GM23248 (cell line): ENCODE measurements around the gene TOMM6. TPM values are rescaled to one million over a fixed set of nuclear protein-coding genes. Genes with fewer than 3 reads are reported as not detected.

Experiments used
- DNase-seq: peaks from one replicate; pipeline ENCODE4 v3.0.0-alpha.2; 2015
- H2AFZ ChIP-seq: fragments of 200-600 bp; sonication (generic); 2 replicates; pipeline ENCODE4 v1.6.1; 2016; ENCODE audit warnings: antibody characterized with exemption
- H3F3A ChIP-seq: fragments of 200-600 bp; sonication (generic); 2 replicates; pipeline ENCODE4 v1.6.1; 2016; ENCODE audit warnings: mild to moderate bottlenecking, antibody characterized with exemption, mixed run types; ENCODE audit not compliant: insufficient read depth
- H3K27ac ChIP-seq: fragments of 200-600 bp; sonication (generic); 2 replicates; pipeline ENCODE4 v1.5.1; 2016; ENCODE audit warnings: mild to moderate bottlenecking
- H3K27me3 ChIP-seq: fragments of 200-600 bp; sonication (generic); replicated peaks from 2 replicates; pipeline ENCODE4 v1.6.1; 2016; ENCODE audit warnings: mild to moderate bottlenecking; ENCODE audit not compliant: insufficient read depth
- H3K36me3 ChIP-seq: fragments of 200-600 bp; sonication (generic); 2 replicates; pipeline ENCODE4 v1.6.1; 2016; ENCODE audit warnings: low read depth, mild to moderate bottlenecking
- H3K4me1 ChIP-seq: fragments of 200-600 bp; sonication (generic); 2 replicates; pipeline ENCODE4 v1.6.1; 2016; ENCODE audit warnings: mild to moderate bottlenecking; ENCODE audit not compliant: insufficient read depth
- H3K4me2 ChIP-seq: fragments of 200-600 bp; sonication (generic); one replicate; pipeline ENCODE4 v1.6.1; 2016; ENCODE audit warnings: mild to moderate bottlenecking; ENCODE audit not compliant: unreplicated experiment
- H3K4me3 ChIP-seq: fragments of 200-600 bp; sonication (generic); 2 replicates; pipeline ENCODE4 v1.5.1; 2016; ENCODE audit warnings: mild to moderate bottlenecking
- H3K79me2 ChIP-seq: fragments of 200-600 bp; sonication (generic); 2 replicates; pipeline ENCODE4 v1.6.1; 2016; ENCODE audit warnings: mild to moderate bottlenecking; ENCODE audit not compliant: insufficient read depth
- H3K9ac ChIP-seq: fragments of 200-600 bp; sonication (generic); 2 replicates; pipeline ENCODE4 v1.6.1; 2016; ENCODE audit warnings: mild to moderate bottlenecking
- H3K9me2 ChIP-seq: fragments of 200-600 bp; sonication (generic); 2 replicates; pipeline ENCODE4 v1.6.1; 2016; ENCODE audit warnings: mixed run types, mild to moderate bottlenecking, moderate library complexity; ENCODE audit not compliant: insufficient read depth
- H3K9me3 ChIP-seq: fragments of 200-600 bp; sonication (generic); one replicate; pipeline ENCODE4 v1.6.1; 2017; ENCODE audit warnings: low read depth
- H4K20me1 ChIP-seq: fragments of 200-600 bp; sonication (generic); 2 replicates; pipeline ENCODE4 v1.6.0; 2016; ENCODE audit not compliant: insufficient read depth
- EZH2 ChIP-seq: fragments of 200-600 bp; sonication (generic); IDR thresholded peaks from 2 replicates; pipeline ENCODE4 v1.6.1; 2018; ENCODE audit warnings: antibody characterized with exemption, mild to moderate bottlenecking; ENCODE audit not compliant: insufficient read depth, poor library complexity, severe bottlenecking
- EZH2phosphoT487 ChIP-seq: fragments of 200-600 bp; sonication (generic); IDR thresholded peaks from 2 replicates; pipeline ENCODE4 v1.6.1; 2018; ENCODE audit warnings: antibody characterized with exemption, moderate library complexity, mild to moderate bottlenecking, low read depth; ENCODE audit not compliant: insufficient read depth
- WGBS, 2 experiments: methylation state at CpG; one replicate each; pipeline ENCODE4 v1.1.6; 2015 to 2017; ENCODE audit warnings: low lambda C conversion rate in 2 of 2, low coverage in 1 of 2; ENCODE audit errors: missing lambda C conversion rate in 2 of 2; 5-methylcytosine and 5-hydroxymethylcytosine counted together
- in situ Hi-C: fragments of 300-500 bp; cut with MboI; formaldehyde crosslinking; loops from 2 replicates; pipeline ENCODE4 v1.15.0; 2020
- polyA plus RNA-seq: library from polyadenylated mRNA; unstranded; fragments of >200 nt; fragmentation: Nextera tagmentation; extraction: Ambion mirVana; gene quantifications from 2 replicates; pipeline ENCODE4 v1.2.1, GENCODE V29; 2016
- total RNA-seq: library from RNA; depleted of rRNA; stranded (reverse); fragments of >200 nt; shearing (Covaris generic); gene quantifications from 2 replicates; pipeline ENCODE4 v1.2.3, GENCODE V29; 2014

The TOMM6 gene
- total and polyA plus RNA-seq, 2 experiments from 2014 or later: 136 to 204 TPM

GRCh38 chr6:41786451-41787218, 859 bp upstream of the TOMM6 start:
- WGBS, 2 experiments: 1% methylated on average over 33 to 40 of the region's 58 CpGs

GRCh38 chr6:41789390-41789724, 1.9 kb downstream of the TOMM6 start:
- in situ Hi-C loops: no loop called here
- Histone ChIP-seq H3K27me3 (no peaks in the 10 kb centered on the region), H3K9ac (no peak overlapping the region), H3K4me2 (no peak overlapping the region), H3K27ac (no peak overlapping the region), H3K79me2 (peaks cover 33% of the 10 kb centered on the region), H4K20me1 (no peaks in the 10 kb centered on the region), H3K36me3 (peaks cover 26% of the 10 kb centered on the region), H3K9me2 (no peaks in the 10 kb centered on the region), H2AFZ (no peak overlapping the region), H3K4me3 (no peak overlapping the region), H3F3A (peaks cover 16% of the 10 kb centered on the region), H3K4me1 (peaks cover 4% of the 10 kb centered on the region; the same call in 1 of the 2 replicates), H3K9me3 (no peaks in the 10 kb centered on the region)
- no peak for DNase-seq
- WGBS, 2 experiments: 81 to 85% methylated on average over 3 of the region's 3 CpGs
- TF ChIP-seq EZH2 (no peak), EZH2phosphoT487 (no peak)

More at GRCh38 chr6:41786451-41787218, 859 bp upstream of the TOMM6 start:
- peaks cover 24% of the 10 kb centered on the region for H3K36me3 ChIP-seq
- peak overlapping the region; percentile 88 for H3K27ac ChIP-seq
- peaks cover 16% of the 10 kb centered on the region for H3F3A ChIP-seq
- no peaks in the 10 kb centered on the region for H3K9me3 ChIP-seq
- no peaks in the 10 kb centered on the region for H3K9me2 ChIP-seq
- TF ChIP-seq EZH2: no peak
- DNase-seq: peak; percentile 92
- H3K27me3 ChIP-seq: no peaks in the 10 kb centered on the region
- peak overlapping the region; percentile 100 for H3K9ac ChIP-seq
- H3K4me2 ChIP-seq: peak overlapping the region; percentile 84
- peaks cover 33% of the 10 kb centered on the region for H3K79me2 ChIP-seq
- H2AFZ ChIP-seq: peak overlapping the region; percentile 98
- in situ Hi-C loops: no loop called here
- peaks cover 4% of the 10 kb centered on the region; the same call in 1 of the 2 replicates for H3K4me1 ChIP-seq
- no peaks in the 10 kb centered on the region for H4K20me1 ChIP-seq
- peak overlapping the region; percentile 100 for H3K4me3 ChIP-seq

GRCh38 chr6:41790045-41790444, 2.6 kb downstream of the TOMM6 start:
- H3K4me2 ChIP-seq: no peak overlapping the region
- no peaks in the 10 kb centered on the region for H4K20me1 ChIP-seq
- H3K9me3 ChIP-seq: no peaks in the 10 kb centered on the region
- peaks cover 33% of the 10 kb centered on the region for H3K79me2 ChIP-seq
- no peak for TF ChIP-seq EZH2
- no peak for TF ChIP-seq EZH2phosphoT487
- WGBS, 2 experiments: 94 to 97% methylated on average over 1 of the region's 1 CpG
- H3K4me3 ChIP-seq: no peak overlapping the region
- no peaks in the 10 kb centered on the region for H3K9me2 ChIP-seq
- H3K4me1 ChIP-seq: peaks cover 4% of the 10 kb centered on the region; the same call in 1 of the 2 replicates
- peaks cover 16% of the 10 kb centered on the region for H3F3A ChIP-seq
- no peak for DNase-seq
- H3K27ac ChIP-seq: no peak overlapping the region
- no peak overlapping the region for H2AFZ ChIP-seq
- no peaks in the 10 kb centered on the region for H3K27me3 ChIP-seq
- no peak overlapping the region for H3K9ac ChIP-seq
- in situ Hi-C loops: no loop called here
- H3K36me3 ChIP-seq: peaks cover 26% of the 10 kb centered on the region

- H4K20me1 ChIP-seq: no peaks in the 10 kb centered on the region
- H3K4me1 ChIP-seq: peaks cover 4% of the 10 kb centered on the region; the same call in 1 of the 2 replicates
- WGBS, 2 experiments: 44 to 47% methylated on average over 1 of the region's 1 CpG
- in situ Hi-C loops: no loop called here
- H3F3A ChIP-seq: peaks cover 16% of the 10 kb centered on the region
- no peak overlapping the region for H2AFZ ChIP-seq
- no peak overlapping the region for H3K4me3 ChIP-seq
- H3K27me3 ChIP-seq: no peaks in the 10 kb centered on the region
- DNase-seq: no peak
- H3K36me3 ChIP-seq: peaks cover 26% of the 10 kb centered on the region
- H3K9me3 ChIP-seq: no peaks in the 10 kb centered on the region
- H3K79me2 ChIP-seq: peaks cover 33% of the 10 kb centered on the region
- no peak for TF ChIP-seq EZH2phosphoT487
- no peak for TF ChIP-seq EZH2
- H3K9me2 ChIP-seq: no peaks in the 10 kb centered on the region
- no peak overlapping the region for H3K27ac ChIP-seq
- no peak overlapping the region for H3K9ac ChIP-seq
- no peak overlapping the region for H3K4me2 ChIP-seq
Measured at GRCh38 chr6:41791305-41791704, 3.8 kb downstream of the TOMM6 start.
